Cardiac fibroblast (primary cell): ENCODE measurements around the gene AATK.

Source experiments
- DNase-seq, 2 donors: peaks; one replicate each; pipeline versions ENCODE4 v3.0.0 to v3.0.0-alpha.2; 2010; ENCODE audit warnings: low read depth in 2 of 2
- H3K4me3 ChIP-seq, 2 donors: replicated peaks in 1 of 2; 1 replicate in 1 of 2; 2 replicates in 1 of 2; pipeline ENCODE4 v1.5.1; 2011; ENCODE audit warnings: low read depth in 2 of 2, low read length in 2 of 2, mild to moderate bottlenecking in 2 of 2, moderate library complexity in 1 of 2
- CTCF ChIP-seq: IDR thresholded peaks from one replicate; pipeline ENCODE4 v1.5.1; 2011; ENCODE audit warnings: low read depth, mild to moderate bottlenecking, low read length, inconsistent platforms

The AATK gene

GRCh38 chr17:81208651-81209050, 42.6 kb upstream of the AATK start:
- no peak for TF ChIP-seq CTCF
- no peak overlapping the region for H3K4me3 ChIP-seq
- DNase-seq, result no peak

GRCh38 chr17:81207610-81208581, 41.9 kb upstream of the AATK start:
- DNase-seq, result no peak
- no peak for TF ChIP-seq CTCF
- no peak overlapping the region for H3K4me3 ChIP-seq

GRCh38 chr17:81206657-81207056, 40.6 kb upstream of the AATK start:
- TF ChIP-seq CTCF, result no peak
- no peak for DNase-seq

GRCh38 chr17:81206166-81206565, 40.1 kb upstream of the AATK start:
- no peak for DNase-seq
- no peak for TF ChIP-seq CTCF

More at GRCh38 chr17:81206657-81207056, 40.6 kb upstream of the AATK start:
- no peak overlapping the region for H3K4me3 ChIP-seq

GRCh38 chr17:81204578-81204977, 38.6 kb upstream of the AATK start:
- no peak for DNase-seq
- H3K4me3 ChIP-seq, result no peak overlapping the region
- TF ChIP-seq CTCF, result no peak

More at GRCh38 chr17:81206166-81206565, 40.1 kb upstream of the AATK start:
- no peak overlapping the region for H3K4me3 ChIP-seq

- TF ChIP-seq CTCF, result no peak
- no peak overlapping the region for H3K4me3 ChIP-seq
- no peak for DNase-seq
Observed at GRCh38 chr17:81203136-81203535, 37.1 kb upstream of the AATK start.
